Measurements from ENCODE around the gene CSAD. TPM values are rescaled to one million over a fixed set of nuclear protein-coding genes. Genes with fewer than 3 reads are reported as not detected.
A peak's percentile ranks its signal among the peaks of the same experiment; 100 is the strongest.

The CSAD gene
- polyA plus RNA-seq, 4 donors = 12.9 to 56.4 (median 34.4) TPM

- H3K4me1 ChIP-seq (ENCODE audit: control insufficient read depth in 3 of 3, insufficient read depth in 2 of 3, low read depth in 1 of 3, low read length in 2 of 3) = peaks cover 0 to 28% (median 6%) of the 10 kb centered on the region in 3 donors
- peaks cover 0 to 45% (median 4%) of the 10 kb centered on the region in 3 donors for H3K36me3 ChIP-seq (ENCODE audit: control insufficient read depth in 3 of 3, insufficient read depth in 2 of 3, low read depth in 1 of 3, low read length in 3 of 3)
- 78 to 82% (median 82%) methylated on average over 5 of the region's 5 CpGs for WGBS, 3 donors
- no peaks in the 10 kb centered on the region for H3K9me3 ChIP-seq (ENCODE audit: control insufficient read depth in 2 of 2, insufficient read depth in 1 of 2, low read depth in 1 of 2, low read length in 1 of 2)
- no peak for DNase-seq
- H3K27ac ChIP-seq (ENCODE audit: low read depth in 1 of 3, low read length in 2 of 3) = no peak overlapping the region
- no peak overlapping the region for H3K4me3 ChIP-seq (ENCODE audit: low read depth in 1 of 3, low read length in 3 of 3)
- H3K27me3 ChIP-seq (ENCODE audit: control insufficient read depth in 3 of 3, insufficient read depth in 3 of 3, low read length in 3 of 3) = peaks cover 0 to 2% (median 0%) of the 10 kb centered on the region in 3 donors
- no peak for FAIRE-seq
Measured at GRCh38 chr12:53214221-53214620, 33.5 kb upstream of the CSAD start.

- Histone ChIP-seq H3K9me3 (ENCODE audit: control insufficient read depth in 2 of 2, insufficient read depth in 1 of 2, low read depth in 1 of 2, low read length in 1 of 2) (no peaks in the 10 kb centered on the region), H3K36me3 (ENCODE audit: control insufficient read depth in 3 of 3, insufficient read depth in 2 of 3, low read depth in 1 of 3, low read length in 3 of 3) (peaks cover 0 to 45% (median 4%) of the 10 kb centered on the region in 3 donors), H3K4me1 (ENCODE audit: control insufficient read depth in 3 of 3, insufficient read depth in 2 of 3, low read depth in 1 of 3, low read length in 2 of 3) (peaks cover 2 to 24% (median 10%) of the 10 kb centered on the region in 3 donors), H3K27ac (ENCODE audit: low read depth in 1 of 3, low read length in 2 of 3) (no peak overlapping the region), H3K27me3 (ENCODE audit: control insufficient read depth in 3 of 3, insufficient read depth in 3 of 3, low read length in 3 of 3) (no peaks in the 10 kb centered on the region), H3K4me3 (ENCODE audit: low read depth in 1 of 3, low read length in 3 of 3) (no peak overlapping the region)
- DNase-seq = peak; percentile 66 to 87
- no peak for FAIRE-seq
- 7 to 13% (median 11%) methylated on average over 11 to 14 of the region's 14 CpGs for WGBS, 3 donors
Measured at GRCh38 chr12:53213348-53213747, 32.6 kb upstream of the CSAD start.

GRCh38 chr12:53212931-53213330, 32.2 kb upstream of the CSAD start:
- FAIRE-seq = no peak
- Histone ChIP-seq H3K9me3 (ENCODE audit: control insufficient read depth in 2 of 2, insufficient read depth in 1 of 2, low read depth in 1 of 2, low read length in 1 of 2) (no peaks in the 10 kb centered on the region), H3K4me1 (ENCODE audit: control insufficient read depth in 3 of 3, insufficient read depth in 2 of 3, low read depth in 1 of 3, low read length in 2 of 3) (peaks cover 2 to 23% (median 10%) of the 10 kb centered on the region in 3 donors)

GRCh38 chr12:53211476-53212381, 31.0 kb upstream of the CSAD start:
- H3K4me3 ChIP-seq (ENCODE audit: low read depth in 1 of 3, low read length in 3 of 3) = no peak overlapping the region
- H3K36me3 ChIP-seq (ENCODE audit: control insufficient read depth in 3 of 3, insufficient read depth in 2 of 3, low read depth in 1 of 3, low read length in 3 of 3) = peaks cover 0 to 45% (median 4%) of the 10 kb centered on the region in 3 donors
- DNase-seq (no peak), FAIRE-seq (no peak)
- H3K27ac ChIP-seq (ENCODE audit: low read depth in 1 of 3, low read length in 2 of 3) = no peak overlapping the region
- 77 to 87% (median 79%) methylated on average over 13 of the region's 13 CpGs for WGBS, 3 donors
- H3K27me3 ChIP-seq (ENCODE audit: control insufficient read depth in 3 of 3, insufficient read depth in 3 of 3, low read length in 3 of 3) = no peaks in the 10 kb centered on the region
- no peaks in the 10 kb centered on the region for H3K9me3 ChIP-seq (ENCODE audit: control insufficient read depth in 2 of 2, insufficient read depth in 1 of 2, low read depth in 1 of 2, low read length in 1 of 2)
- peaks cover 2 to 11% (median 5%) of the 10 kb centered on the region in 3 donors for H3K4me1 ChIP-seq (ENCODE audit: control insufficient read depth in 3 of 3, insufficient read depth in 2 of 3, low read depth in 1 of 3, low read length in 2 of 3)

More at GRCh38 chr12:53212931-53213330, 32.2 kb upstream of the CSAD start:
- H3K36me3 ChIP-seq (ENCODE audit: control insufficient read depth in 3 of 3, insufficient read depth in 2 of 3, low read depth in 1 of 3, low read length in 3 of 3) = peaks cover 0 to 45% (median 4%) of the 10 kb centered on the region in 3 donors
- H3K27me3 ChIP-seq (ENCODE audit: control insufficient read depth in 3 of 3, insufficient read depth in 3 of 3, low read length in 3 of 3) = no peaks in the 10 kb centered on the region
- H3K4me3 ChIP-seq (ENCODE audit: low read depth in 1 of 3, low read length in 3 of 3) = no peak overlapping the region
- no peak overlapping the region for H3K27ac ChIP-seq (ENCODE audit: low read depth in 1 of 3, low read length in 2 of 3)
- no peak for DNase-seq
- 38 to 53% (median 47%) methylated on average over 12 of the region's 12 CpGs for WGBS, 3 donors

GRCh38 chr12:53210843-53211242, 30.1 kb upstream of the CSAD start:
- DNase-seq (no peak), FAIRE-seq (no peak)
- Histone ChIP-seq H3K27me3 (ENCODE audit: control insufficient read depth in 3 of 3, insufficient read depth in 3 of 3, low read length in 3 of 3) (no peaks in the 10 kb centered on the region), H3K27ac (ENCODE audit: low read depth in 1 of 3, low read length in 2 of 3) (no peak overlapping the region), H3K4me3 (ENCODE audit: low read depth in 1 of 3, low read length in 3 of 3) (no peak overlapping the region), H3K4me1 (ENCODE audit: control insufficient read depth in 3 of 3, insufficient read depth in 2 of 3, low read depth in 1 of 3, low read length in 2 of 3) (peaks cover 2 to 5% (median 3%) of the 10 kb centered on the region in 3 donors), H3K36me3 (ENCODE audit: control insufficient read depth in 3 of 3, insufficient read depth in 2 of 3, low read depth in 1 of 3, low read length in 3 of 3) (peaks cover 0 to 45% (median 4%) of the 10 kb centered on the region in 3 donors), H3K9me3 (ENCODE audit: control insufficient read depth in 2 of 2, insufficient read depth in 1 of 2, low read depth in 1 of 2, low read length in 1 of 2) (no peaks in the 10 kb centered on the region)
- 37 to 60% (median 56%) methylated on average over 4 of the region's 4 CpGs for WGBS, 3 donors

GRCh38 chr12:53208877-53209463, 28.2 kb upstream of the CSAD start:
- H3K36me3 ChIP-seq (ENCODE audit: control insufficient read depth in 3 of 3, insufficient read depth in 2 of 3, low read depth in 1 of 3, low read length in 3 of 3) = peaks cover 0 to 30% (median 4%) of the 10 kb centered on the region in 3 donors
- 38 to 48% (median 40%) methylated on average over 7 of the region's 7 CpGs for WGBS, 3 donors
- H3K9me3 ChIP-seq (ENCODE audit: control insufficient read depth in 2 of 2, insufficient read depth in 1 of 2, low read depth in 1 of 2, low read length in 1 of 2) = no peaks in the 10 kb centered on the region
- H3K4me1 ChIP-seq (ENCODE audit: control insufficient read depth in 3 of 3, insufficient read depth in 2 of 3, low read depth in 1 of 3, low read length in 2 of 3) = peaks cover 0 to 5% (median 2%) of the 10 kb centered on the region in 3 donors
- H3K4me3 ChIP-seq (ENCODE audit: low read depth in 1 of 3, low read length in 3 of 3) = no peak overlapping the region
- DNase-seq (peak in 1 of 2 donors; percentile 32), FAIRE-seq (no peak)
- peak overlapping the region in 2 of 3 donors; percentile 27 to 74 for H3K27ac ChIP-seq (ENCODE audit: low read depth in 1 of 3, low read length in 2 of 3)
- H3K27me3 ChIP-seq (ENCODE audit: control insufficient read depth in 3 of 3, insufficient read depth in 3 of 3, low read length in 3 of 3) = no peaks in the 10 kb centered on the region

- H3K27ac ChIP-seq (ENCODE audit: low read depth in 1 of 3, low read length in 2 of 3) = peak overlapping the region in 2 of 3 donors; percentile 8 to 74
- 43 to 82% (median 60%) methylated on average over 2 of the region's 2 CpGs for WGBS, 3 donors
- no peak for DNase-seq
- no peak overlapping the region for H3K4me3 ChIP-seq (ENCODE audit: low read depth in 1 of 3, low read length in 3 of 3)
- H3K27me3 ChIP-seq (ENCODE audit: control insufficient read depth in 3 of 3, insufficient read depth in 3 of 3, low read length in 3 of 3) = no peaks in the 10 kb centered on the region
- H3K36me3 ChIP-seq (ENCODE audit: control insufficient read depth in 3 of 3, insufficient read depth in 2 of 3, low read depth in 1 of 3, low read length in 3 of 3) = peaks cover 0 to 25% (median 4%) of the 10 kb centered on the region in 3 donors
- FAIRE-seq = no peak
- no peaks in the 10 kb centered on the region for H3K9me3 ChIP-seq (ENCODE audit: control insufficient read depth in 2 of 2, insufficient read depth in 1 of 2, low read depth in 1 of 2, low read length in 1 of 2)
- peaks cover 0 to 5% (median 2%) of the 10 kb centered on the region in 3 donors for H3K4me1 ChIP-seq (ENCODE audit: control insufficient read depth in 3 of 3, insufficient read depth in 2 of 3, low read depth in 1 of 3, low read length in 2 of 3)
Measured at GRCh38 chr12:53208435-53208834, 27.7 kb upstream of the CSAD start.

GRCh38 chr12:53207042-53207441, 26.3 kb upstream of the CSAD start, which contains the start of gene ITGB7:
Gene ITGB7 (minus strand): TSS chr12:53207251. CDS start chr12:53200443, 6,808 bp downstream.
- Histone ChIP-seq H3K36me3 (ENCODE audit: control insufficient read depth in 3 of 3, insufficient read depth in 2 of 3, low read depth in 1 of 3, low read length in 3 of 3) (peaks cover 0 to 18% (median 4%) of the 10 kb centered on the region in 3 donors), H3K4me1 (ENCODE audit: control insufficient read depth in 3 of 3, insufficient read depth in 2 of 3, low read depth in 1 of 3, low read length in 2 of 3) (peaks cover 0 to 5% (median 2%) of the 10 kb centered on the region in 3 donors), H3K27me3 (ENCODE audit: control insufficient read depth in 3 of 3, insufficient read depth in 3 of 3, low read length in 3 of 3) (no peaks in the 10 kb centered on the region), H3K27ac (ENCODE audit: low read depth in 1 of 3, low read length in 2 of 3) (peak within 1 kb of the TSS in 2 of 3 donors; percentile 74 to 75), H3K4me3 (ENCODE audit: low read depth in 1 of 3, low read length in 3 of 3) (peak within 1 kb of the TSS; percentile 9 to 39 (median 14)), H3K9me3 (ENCODE audit: control insufficient read depth in 2 of 2, insufficient read depth in 1 of 2, low read depth in 1 of 2, low read length in 1 of 2) (no peaks in the 10 kb centered on the region)
- DNase-seq = peak in 1 of 2 donors; percentile 58
- 12 to 27% (median 16%) methylated on average over 5 of the region's 5 CpGs for WGBS, 3 donors
- FAIRE-seq = no peak

Data from small intestine (tissue), 7 donors.